RWPE1 (cell line): ENCODE data around the gene GNA15.
"Not testable (repeated sequence)": the region's sequence is repeated elsewhere in the genome, so short reads cannot be mapped to it uniquely, and the experiment has no call there.

ENCODE experiments used
- CTCF ChIA-PET: fragments of 350-600 bp; sonication (Branson Sonifier 250); formaldehyde crosslinking; extraction: SDS; loops from one replicate; lab custom pipeline; 2021; lab: Yijun Ruan, JAX
- POLR2A ChIA-PET: fragments of 400-600 bp; formaldehyde crosslinking; extraction: SDS; loops from one replicate; lab custom pipeline; 2020; ENCODE audit warnings: antibody characterized with exemption; ENCODE audit not compliant: low non-redundant PET; lab: Yijun Ruan, JAX
- DNase-seq: peaks from one replicate; pipeline ENCODE4 v3.0.0; 2012; ENCODE audit warnings: low spot score
- H3K27ac ChIP-seq: fragments of 450-650 bp; 2 replicates; pipeline ENCODE4 v1.5.1; 2017
- TF ChIP-seq, protein P1 (sequence below): fragments of 450-650 bp; conservative IDR thresholded peaks from 2 replicates; pipeline ENCODE4 v1.5.1; 2017; ENCODE audit warnings: low read depth, mild to moderate bottlenecking

GNA15 gene

DNA sequence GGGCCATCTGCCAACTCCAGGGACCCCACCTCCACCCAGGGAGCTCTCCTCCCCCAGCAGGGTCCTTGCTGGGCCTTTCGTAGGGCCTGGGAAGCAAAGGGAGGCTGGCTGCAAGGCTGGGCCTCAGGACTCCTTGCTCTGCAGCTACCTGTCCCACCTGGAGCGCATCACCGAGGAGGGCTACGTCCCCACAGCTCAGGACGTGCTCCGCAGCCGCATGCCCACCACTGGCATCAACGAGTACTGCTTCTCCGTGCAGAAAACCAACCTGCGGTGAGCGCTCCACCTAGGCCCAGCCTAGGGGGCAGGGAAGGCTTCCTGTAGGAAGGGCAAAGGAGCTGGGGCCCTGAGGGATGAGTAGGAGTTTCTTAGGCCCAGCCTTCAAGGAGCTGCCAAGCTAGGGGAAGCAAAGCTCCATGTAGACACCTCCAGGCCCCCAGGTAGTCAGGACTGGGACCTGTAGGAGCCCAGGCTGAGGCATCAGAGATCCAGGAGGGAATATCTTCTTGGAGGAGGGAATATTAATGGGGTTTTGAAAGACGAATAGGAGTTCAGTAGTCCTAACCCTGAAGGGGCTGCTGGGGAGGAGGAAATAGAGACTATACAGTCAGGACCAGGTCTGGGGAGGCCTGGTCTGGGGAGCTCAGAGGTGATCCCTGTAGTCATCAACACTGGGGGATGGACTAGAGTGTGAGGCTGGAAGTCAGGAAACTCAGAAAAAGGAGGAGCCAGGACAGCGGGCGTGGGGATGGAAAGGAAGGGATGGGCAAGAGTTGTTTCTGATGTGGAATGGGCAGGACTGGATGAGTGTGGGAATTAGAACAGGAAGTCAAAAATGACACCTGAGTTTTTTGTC is 16.0 kb downstream of the GNA15 start:
- TF ChIP-seq, protein P1, sequence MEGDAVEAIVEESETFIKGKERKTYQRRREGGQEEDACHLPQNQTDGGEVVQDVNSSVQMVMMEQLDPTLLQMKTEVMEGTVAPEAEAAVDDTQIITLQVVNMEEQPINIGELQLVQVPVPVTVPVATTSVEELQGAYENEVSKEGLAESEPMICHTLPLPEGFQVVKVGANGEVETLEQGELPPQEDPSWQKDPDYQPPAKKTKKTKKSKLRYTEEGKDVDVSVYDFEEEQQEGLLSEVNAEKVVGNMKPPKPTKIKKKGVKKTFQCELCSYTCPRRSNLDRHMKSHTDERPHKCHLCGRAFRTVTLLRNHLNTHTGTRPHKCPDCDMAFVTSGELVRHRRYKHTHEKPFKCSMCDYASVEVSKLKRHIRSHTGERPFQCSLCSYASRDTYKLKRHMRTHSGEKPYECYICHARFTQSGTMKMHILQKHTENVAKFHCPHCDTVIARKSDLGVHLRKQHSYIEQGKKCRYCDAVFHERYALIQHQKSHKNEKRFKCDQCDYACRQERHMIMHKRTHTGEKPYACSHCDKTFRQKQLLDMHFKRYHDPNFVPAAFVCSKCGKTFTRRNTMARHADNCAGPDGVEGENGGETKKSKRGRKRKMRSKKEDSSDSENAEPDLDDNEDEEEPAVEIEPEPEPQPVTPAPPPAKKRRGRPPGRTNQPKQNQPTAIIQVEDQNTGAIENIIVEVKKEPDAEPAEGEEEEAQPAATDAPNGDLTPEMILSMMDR = no peak
- peak overlapping the region; percentile 43 for H3K27ac ChIP-seq
- no peak for DNase-seq
- CTCF ChIA-PET = interaction anchor here (0.7 kb wide), 1 partner anchor 43 kb away, joined by 4 read pairs; no protein-coding TSS in a partner anchor
- POLR2A ChIA-PET = no interaction called here

- CTCF ChIA-PET = interaction anchor here (0.7 kb wide), 1 partner anchor 10 kb away, joined by 3 read pairs; no protein-coding TSS in a partner anchor
- POLR2A ChIA-PET = interaction anchor here (0.9 kb wide), 1 partner anchor 9 kb away, joined by 4 read pairs; no protein-coding TSS in a partner anchor
- H3K27ac ChIP-seq = peak overlapping the region; percentile 43
- TF ChIP-seq, protein P1 = no peak
- DNase-seq = no peak
Measured at GRCh38 chr19:3152419-3152780, 16.6 kb downstream of the GNA15 start.

GRCh38 chr19:3153286-3154230 is 17.7 kb downstream of the GNA15 start:
- H3K27ac ChIP-seq = no peak overlapping the region; the same call in 1 of the 2 replicates
- ChIA-PET POLR2A (interaction anchor here (0.9 kb wide), 1 partner anchor 10 kb away, joined by 4 read pairs; no protein-coding TSS in a partner anchor), CTCF (no interaction called here)
- no peak for DNase-seq
- TF ChIP-seq, protein P1 = no peak

- DNase-seq, CTCF ChIA-PET, POLR2A ChIA-PET: not testable (repeated sequence)
- H3K27ac ChIP-seq = peak overlapping the region; percentile 96
Measured at GRCh38 chr19:3154447-3154846, 18.6 kb downstream of the GNA15 start.

DNA sequence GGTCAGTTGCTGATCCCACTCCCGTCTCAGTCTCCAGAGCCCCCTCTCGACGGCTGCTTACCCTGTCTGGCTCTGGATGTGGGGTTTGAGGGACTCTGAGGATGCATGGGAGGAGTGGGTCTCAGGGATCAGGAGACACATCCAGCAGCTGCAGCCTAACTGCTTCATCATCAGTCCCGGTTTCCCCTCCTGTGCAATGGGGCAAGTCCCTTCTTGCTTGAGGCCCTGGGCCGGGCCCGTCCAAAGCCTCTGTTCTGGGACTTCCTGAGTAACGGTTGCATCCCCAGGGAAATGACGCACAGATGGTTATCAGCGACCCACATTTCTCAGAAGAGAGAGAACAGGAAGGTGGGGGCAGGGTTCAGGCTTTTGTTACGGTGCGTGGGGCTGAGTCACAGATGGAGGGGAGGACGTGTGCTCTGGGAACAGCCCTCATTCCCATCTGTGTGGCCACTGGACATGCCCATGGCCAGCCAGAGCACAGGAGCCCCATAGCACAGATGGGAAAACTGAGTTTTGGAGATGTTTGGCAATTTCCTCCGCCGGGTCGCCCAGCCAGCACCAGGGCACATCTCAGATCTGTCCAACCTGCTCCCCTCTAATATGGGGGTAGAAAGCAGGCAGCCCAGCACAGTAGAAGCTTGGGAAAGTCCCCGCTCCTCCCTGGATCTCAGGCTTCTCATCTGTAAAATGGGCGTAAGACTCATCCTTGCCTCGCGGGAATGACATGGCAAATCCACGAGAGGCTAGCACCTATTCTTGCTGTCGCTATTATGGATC is 19.3 kb downstream of the GNA15 start:
- H3K27ac ChIP-seq = peak overlapping the region; percentile 96
- POLR2A ChIA-PET = no interaction called here
- TF ChIP-seq, protein P1 = no peak
- peak; percentile 98 for DNase-seq
- CTCF ChIA-PET = no interaction called here

DNA sequence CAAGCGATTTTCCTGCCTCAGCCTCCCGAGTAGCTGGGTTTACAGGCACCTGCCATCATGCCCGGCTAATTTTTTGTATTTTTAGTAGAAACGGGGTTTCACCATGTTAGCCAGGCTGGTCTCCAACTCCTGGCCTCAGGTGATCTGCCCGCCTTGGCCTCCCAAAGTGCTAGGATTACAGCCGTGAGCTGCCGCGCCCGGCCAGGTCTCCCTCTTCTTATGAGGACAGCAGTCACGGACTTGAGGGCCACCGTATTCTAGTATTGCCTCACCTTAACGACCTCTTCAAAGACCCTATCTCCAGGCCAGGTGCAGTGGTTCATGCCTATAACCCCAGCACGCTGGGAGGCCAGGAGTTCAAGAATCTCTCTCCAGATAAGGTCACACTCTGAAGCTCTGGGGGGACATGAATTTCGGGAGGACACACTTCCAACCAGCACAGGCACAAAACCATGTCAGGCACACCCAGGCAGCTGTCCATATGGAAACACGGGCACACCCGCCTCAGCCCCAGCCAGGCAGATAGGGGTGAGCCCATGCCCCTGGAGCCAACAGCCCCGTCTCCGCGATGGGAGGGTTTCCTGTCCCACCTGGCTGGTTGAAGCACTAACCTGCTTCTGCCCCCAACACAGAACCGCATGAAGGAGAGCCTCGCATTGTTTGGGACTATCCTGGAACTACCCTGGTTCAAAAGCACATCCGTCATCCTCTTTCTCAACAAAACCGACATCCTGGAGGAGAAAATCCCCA is 21.4 kb downstream of the GNA15 start:
- peak overlapping the region; percentile 96 for H3K27ac ChIP-seq
- TF ChIP-seq, protein P1 = no peak
- ChIA-PET POLR2A (no interaction called here), CTCF (interaction anchor here (0.5 kb wide), 1 partner anchor 189 kb away, joined by 3 read pairs; no protein-coding TSS in a partner anchor)
- no peak for DNase-seq
